MCF 10A (cell line): ENCODE data around the gene GJD2. TPM values are rescaled to one million over a fixed set of nuclear protein-coding genes. Genes with fewer than 3 reads are reported as not detected.

ENCODE experiments used
- Bru-seq: library from RNA; stranded (reverse); fragments of 400-500 nt; gene quantifications from one replicate; lab custom pipeline; 2021; lab: Mats Ljungman, UMichigan
- BruChase-seq, 2 experiments: library from RNA; stranded (reverse); fragments of 400-500 nt; gene quantifications; one replicate each; lab custom pipeline; 2021; lab: Mats Ljungman, UMichigan
- BruUV-seq: library from RNA; stranded (reverse); fragments of 400-500 nt; replicated peaks from 2 replicates; lab custom pipeline; 2021; lab: Mats Ljungman, UMichigan
- CTCF ChIA-PET: fragments of 300-600 bp; sonication (Branson Sonifier 250); formaldehyde crosslinking; extraction: SDS; loops from one replicate; lab custom pipeline; 2021; ENCODE audit warnings: antibody characterized with exemption, inconsistent platforms; lab: Yijun Ruan, JAX
- POLR2A ChIA-PET: fragments of 300-600, 350-650 bp; sonication (Branson Sonifier 250); formaldehyde crosslinking; extraction: SDS; loops from one replicate; lab custom pipeline; 2020; ENCODE audit warnings: antibody characterized with exemption, inconsistent platforms; lab: Yijun Ruan, JAX
- DNase-seq: peaks from one replicate; pipeline ENCODE4 v3.0.0-alpha.2; 2018; ENCODE audit not compliant: unreplicated experiment
- H3K27ac Mint-ChIP-seq: one replicate; pipeline ENCODE4 v1.8.0; 2022; ENCODE audit warnings: mild to moderate bottlenecking, low read depth, mixed read lengths; ENCODE audit not compliant: unreplicated experiment
- H3K27me3 Mint-ChIP-seq: one replicate; pipeline ENCODE4 v1.8.0; 2022; ENCODE audit warnings: mixed read lengths; ENCODE audit not compliant: insufficient read depth, unreplicated experiment
- H3K36me3 Mint-ChIP-seq: one replicate; pipeline ENCODE4 v1.8.0; 2022; ENCODE audit warnings: mild to moderate bottlenecking, moderate library complexity, mixed read lengths; ENCODE audit not compliant: insufficient read depth, unreplicated experiment
- H3K4me1 Mint-ChIP-seq: one replicate; pipeline ENCODE4 v1.8.0; 2022; ENCODE audit warnings: mixed read lengths; ENCODE audit not compliant: insufficient read depth, unreplicated experiment
- H3K4me3 Mint-ChIP-seq: one replicate; pipeline ENCODE4 v1.8.0; 2022; ENCODE audit warnings: mild to moderate bottlenecking, moderate library complexity, mixed read lengths; ENCODE audit not compliant: unreplicated experiment
- H3K9me3 Mint-ChIP-seq: one replicate; pipeline ENCODE4 v1.8.0; 2022; ENCODE audit warnings: mixed read lengths; ENCODE audit not compliant: unreplicated experiment
- CTCF ChIP-seq: fragments of 200-600 bp; IDR thresholded peaks from one replicate; pipeline ENCODE4 v1.8.0; 2022; ENCODE audit warnings: antibody characterized with exemption, mild to moderate bottlenecking; ENCODE audit not compliant: unreplicated experiment
- intact Hi-C: fragments of 100-400 bp; cut with micrococcal nuclease; formaldehyde crosslinking; loops from 2 replicates; pipeline ENCODE4 v1.14.1; 2022
- long read RNA-seq: library from polyadenylated mRNA; stranded (forward); transcript quantifications from one replicate; pipeline ENCODE4 v2.0.0, GENCODE V29; 2022
- total RNA-seq: library from RNA; stranded (reverse); gene quantifications from 2 replicates; pipeline ENCODE4 v1.2.3, GENCODE V29; 2022

GJD2 gene
- total RNA-seq (not detected in 2 replicates), Bru-seq, nascent RNA (not detected), BruChase-seq, experiment 1, labeled RNA remaining after a 6-hour chase (not detected), BruChase-seq, experiment 2, labeled RNA remaining after a 2-hour chase (not detected)
- long read RNA-seq, result 0 reads

DNA sequence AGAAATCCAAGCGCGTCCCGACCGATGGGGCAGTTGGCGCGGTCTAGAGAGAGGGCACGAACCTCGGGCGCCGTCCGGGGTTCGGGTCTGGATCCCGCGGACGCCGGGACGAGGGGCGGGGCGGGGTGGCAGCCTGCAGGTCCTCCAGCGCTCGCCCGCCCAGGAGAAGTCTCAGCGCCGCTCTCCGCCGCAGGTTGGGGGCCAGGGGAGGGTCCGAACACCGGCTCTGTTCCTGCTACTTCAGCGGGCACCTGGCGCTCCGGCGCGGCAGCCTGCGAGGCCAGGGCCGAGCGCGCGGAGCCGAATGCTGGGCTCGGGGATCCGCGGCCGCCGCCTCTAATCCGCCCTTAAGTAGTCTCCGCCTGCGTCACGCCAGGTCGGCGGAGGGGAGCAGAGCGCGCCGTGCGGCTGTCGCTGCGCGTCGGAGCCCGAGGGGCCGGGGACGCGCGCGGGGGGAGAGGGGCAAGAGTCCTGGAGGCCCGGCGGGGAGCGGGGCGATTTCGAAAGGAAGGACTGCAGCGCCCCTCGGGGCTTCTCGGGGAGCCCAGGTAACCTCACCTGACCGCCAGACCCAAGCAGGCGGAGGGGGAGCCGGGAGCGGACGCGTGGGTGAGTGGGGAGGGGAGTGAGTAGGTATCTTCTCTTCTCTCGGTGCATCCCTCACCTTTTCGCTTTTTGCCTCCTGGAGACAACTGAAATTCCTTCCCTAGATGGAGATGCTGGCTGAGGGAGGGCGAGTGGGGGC is at the start of gene GJD2:
TSS of gene GJD2 (minus strand) at position 325 of the 745 bp plus-strand sequence. CDS start 510 bp downstream, outside the sequence.
- H3K4me3 Mint-ChIP-seq, result no peak within 1 kb of the TSS
- no peak for TF ChIP-seq CTCF
- POLR2A ChIA-PET, result no interaction called here
- no peak for DNase-seq
- H3K4me1 Mint-ChIP-seq, result no peaks in the 10 kb centered on the region
- CTCF ChIA-PET, result no interaction called here
- BruUV-seq, result no TSS peak
- intact Hi-C loops, result no loop called here
- no peaks in the 10 kb centered on the region for H3K36me3 Mint-ChIP-seq
- H3K9me3 Mint-ChIP-seq, result no peaks in the 10 kb centered on the region
- peaks cover 78% of the 10 kb centered on the region for H3K27me3 Mint-ChIP-seq
- H3K27ac Mint-ChIP-seq, result no peak within 1 kb of the TSS

DNA sequence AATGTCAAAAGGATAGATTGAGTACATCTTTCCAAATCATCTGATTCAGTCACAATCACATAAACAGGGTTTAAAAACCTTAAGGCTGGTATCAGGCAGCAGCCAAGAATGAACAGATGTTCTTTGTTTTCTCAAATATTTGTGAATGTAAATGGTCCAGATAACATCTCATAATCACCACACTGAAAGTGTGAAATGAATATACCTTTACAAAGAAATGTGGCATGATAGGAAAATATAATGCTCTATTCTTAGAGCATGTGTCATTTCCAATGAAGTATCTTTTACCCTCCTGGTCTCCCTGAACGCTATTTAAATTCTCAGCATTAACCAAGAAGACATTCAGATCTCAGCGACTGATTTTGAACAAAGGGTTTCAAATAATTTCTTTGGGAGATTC is 49.3 kb upstream of the GJD2 start:
- Mint-ChIP-seq H3K9me3 (no peaks in the 10 kb centered on the region), H3K4me1 (peaks cover 16% of the 10 kb centered on the region), H3K36me3 (no peaks in the 10 kb centered on the region), H3K4me3 (no peak overlapping the region), H3K27ac (no peak overlapping the region), H3K27me3 (no peaks in the 10 kb centered on the region)
- no peak for DNase-seq
- intact Hi-C loops, result no loop called here
- ChIA-PET CTCF (no interaction called here), POLR2A (no interaction called here)
- TF ChIP-seq CTCF, result no peak
- no TSS peak for BruUV-seq

DNA sequence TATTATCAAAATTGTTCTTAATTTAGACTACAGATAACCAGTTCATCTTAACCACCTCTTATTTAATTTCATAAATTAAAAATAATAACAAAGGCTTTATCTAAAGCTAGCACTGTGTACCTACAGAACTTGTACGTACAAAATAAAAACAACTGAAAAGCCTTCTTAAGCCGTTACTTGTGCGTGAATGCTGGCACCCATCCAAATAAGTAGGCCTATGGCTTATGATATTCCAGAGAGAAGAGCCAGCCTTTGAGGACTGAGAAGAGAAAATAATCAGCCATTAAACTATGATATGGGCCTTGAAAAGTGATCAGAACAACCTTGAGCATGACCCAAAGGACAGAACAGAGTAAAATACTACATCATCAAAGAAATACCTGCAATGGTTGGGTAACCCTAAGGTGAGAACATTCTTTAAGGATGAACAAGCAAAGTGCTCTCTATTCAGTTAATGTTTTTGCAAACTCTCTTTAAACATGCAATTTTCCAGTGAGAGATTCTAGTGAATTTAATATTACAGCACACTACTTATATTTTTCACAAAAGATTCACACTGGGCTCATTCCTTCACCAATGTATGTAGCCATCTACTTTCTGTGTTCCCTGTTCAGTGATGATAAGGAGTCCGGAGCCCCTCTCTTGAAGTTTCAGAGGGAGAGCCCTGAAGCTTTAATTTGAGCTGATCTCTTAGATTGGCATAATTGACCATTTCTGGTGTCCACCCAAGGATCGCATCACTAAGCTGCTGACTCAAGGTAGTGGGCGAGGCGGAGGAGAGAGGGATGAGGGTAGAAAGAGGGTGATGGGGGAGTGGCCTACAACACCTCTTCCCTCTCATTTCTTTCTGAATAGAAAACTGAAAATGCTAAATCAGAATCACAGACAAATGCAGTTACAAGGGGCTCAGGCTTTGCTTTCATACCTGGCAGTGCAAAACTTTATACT is 48.3 kb upstream of the GJD2 start:
- intact Hi-C loops, result no loop called here
- no peaks in the 10 kb centered on the region for H3K36me3 Mint-ChIP-seq
- H3K27ac Mint-ChIP-seq, result no peak overlapping the region
- H3K4me1 Mint-ChIP-seq, result peaks cover 19% of the 10 kb centered on the region
- CTCF ChIA-PET, result no interaction called here
- no TSS peak for BruUV-seq
- no peak overlapping the region for H3K4me3 Mint-ChIP-seq
- no peak for DNase-seq
- no peaks in the 10 kb centered on the region for H3K27me3 Mint-ChIP-seq
- no peaks in the 10 kb centered on the region for H3K9me3 Mint-ChIP-seq
- POLR2A ChIA-PET, result interaction anchor here (0.7 to 1.4 kb wide), 3 partner anchors 8 to 91 kb away, joined by 3 to 4 read pairs (median 3); no protein-coding TSS in a partner anchor
- no peak for TF ChIP-seq CTCF
